IMR-90 (cell line): Measurements from ENCODE around the gene PPM1H. TPM values are rescaled to one million over a fixed set of nuclear protein-coding genes. Genes with fewer than 3 reads are reported as not detected.

Experiments used
- ATAC-seq: fragments of 200-7000 bp; cut with Tn5 transposase; 2 replicates; pipeline ENCODE4 v1.9.1; 2020; ENCODE audit warnings: low read depth, mild to moderate bottlenecking, moderate library complexity
- BruUV-seq: library from RNA; stranded (reverse); fragments of 400-500 nt; replicated peaks from 2 replicates; lab custom pipeline; 2021; lab: Mats Ljungman, UMichigan
- CTCF ChIA-PET: fragments of 300-600 bp; formaldehyde crosslinking; extraction: SDS; loops from one replicate; lab custom pipeline; 2021; ENCODE audit warnings: antibody characterized with exemption; lab: Yijun Ruan, JAX
- POLR2A ChIA-PET: fragments of 300-600 bp; sonication (Branson Sonifier 250); formaldehyde crosslinking; loops from one replicate; lab custom pipeline; 2022; ENCODE audit warnings: antibody characterized with exemption; ENCODE audit not compliant: unreplicated experiment; lab: Charles Lee
- DNase-seq: peaks from one replicate; pipeline ENCODE4 v3.0.0; 2013
- H2AFZ ChIP-seq: replicated peaks from 2 replicates; pipeline ENCODE3; 2013; ENCODE audit warnings: low read length, mild to moderate bottlenecking; ENCODE audit not compliant: poor library complexity
- H2AK5ac ChIP-seq: 2 replicates; pipeline ENCODE4 v1.6.1; 2013; ENCODE audit warnings: low read depth, low read length, inconsistent platforms
- H2AK9ac ChIP-seq: replicated peaks from 2 replicates; pipeline ENCODE3; 2013; ENCODE audit warnings: mild to moderate bottlenecking, low read depth, low read length, moderate library complexity; ENCODE audit not compliant: poor library complexity
- H2BK120ac ChIP-seq: 2 replicates; pipeline ENCODE4 v1.6.1; 2013; ENCODE audit warnings: low read depth, low read length, inconsistent platforms
- H2BK15ac ChIP-seq: 3 replicates; pipeline ENCODE4 v1.6.1; 2013; ENCODE audit warnings: low read depth, low read length, inconsistent platforms
- H2BK20ac ChIP-seq: 2 replicates; pipeline ENCODE4 v1.6.1; 2013; ENCODE audit warnings: low read depth, mild to moderate bottlenecking, inconsistent platforms, low read length, moderate library complexity
- H2BK5ac ChIP-seq: 2 replicates; pipeline ENCODE4 v1.6.1; 2013; ENCODE audit warnings: mild to moderate bottlenecking, low read depth, low read length, inconsistent platforms; ENCODE audit not compliant: poor library complexity, severe bottlenecking
- H3K14ac ChIP-seq: replicated peaks from 2 replicates; pipeline ENCODE4 v1.6.1; 2013; ENCODE audit warnings: low read depth, low read length, inconsistent platforms
- H3K18ac ChIP-seq: 2 replicates; pipeline ENCODE4 v1.6.1; 2013; ENCODE audit warnings: low read depth, low read length, control low read depth
- H3K23ac ChIP-seq: 2 replicates; pipeline ENCODE4 v1.6.1; 2013; ENCODE audit warnings: low read depth, low read length, inconsistent platforms
- H3K27ac ChIP-seq: 2 replicates; pipeline ENCODE4 v1.5.1; 2013; ENCODE audit warnings: mild to moderate bottlenecking, control low read depth, low read length; ENCODE audit not compliant: insufficient read depth
- H3K27me3 ChIP-seq: 2 replicates; pipeline ENCODE4 v1.6.1; 2013; ENCODE audit warnings: low read length; ENCODE audit not compliant: control insufficient read depth, insufficient read depth
- H3K36me3 ChIP-seq: 2 replicates; pipeline ENCODE4 v1.6.1; 2013; ENCODE audit warnings: low read length, mixed read lengths; ENCODE audit not compliant: control insufficient read depth, insufficient read depth
- H3K4ac ChIP-seq: 2 replicates; pipeline ENCODE4 v1.6.1; 2013; ENCODE audit warnings: low read depth, low read length, inconsistent platforms
- H3K4me1 ChIP-seq: 2 replicates; pipeline ENCODE4 v1.6.1; 2013; ENCODE audit warnings: low read length, mixed read lengths; ENCODE audit not compliant: control insufficient read depth, insufficient read depth
- H3K4me2 ChIP-seq: 2 replicates; pipeline ENCODE4 v1.6.1; 2013; ENCODE audit warnings: low read depth, mild to moderate bottlenecking, control low read depth, low read length, moderate library complexity
- H3K4me3 ChIP-seq: 2 replicates; pipeline ENCODE4 v1.5.1; 2013; ENCODE audit warnings: low read depth, mild to moderate bottlenecking, control low read depth, low read length, moderate library complexity; ENCODE audit not compliant: insufficient read depth
- H3K56ac ChIP-seq: 2 replicates; pipeline ENCODE4 v1.6.1; 2013; ENCODE audit warnings: low read length, inconsistent platforms; ENCODE audit not compliant: insufficient read depth; ENCODE audit errors: extremely low read depth
- H3K79me1 ChIP-seq, 2 experiments: 2 replicates each; pipeline ENCODE4 v1.6.1; 2013; ENCODE audit warnings: low read length in 2 of 2, inconsistent platforms in 1 of 2, low read depth in 1 of 2
- H3K9ac ChIP-seq: 2 replicates; pipeline ENCODE4 v1.6.1; 2013; ENCODE audit warnings: low read depth, low read length, control low read depth
- H3K9me1 ChIP-seq: 2 replicates; pipeline ENCODE4 v1.6.1; 2013; ENCODE audit warnings: low read length, inconsistent platforms; ENCODE audit not compliant: insufficient read depth
- H3K9me3 ChIP-seq: 2 replicates; pipeline ENCODE4 v1.6.1; 2013; ENCODE audit warnings: low read length; ENCODE audit not compliant: control insufficient read depth, insufficient read depth
- H4K20me1 ChIP-seq: 2 replicates; pipeline ENCODE4 v1.6.1; 2013; ENCODE audit warnings: low read length, inconsistent platforms; ENCODE audit not compliant: insufficient read depth
- H4K5ac ChIP-seq: 2 replicates; pipeline ENCODE4 v1.6.1; 2013; ENCODE audit warnings: mild to moderate bottlenecking, low read depth, low read length, control low read depth
- H4K8ac ChIP-seq, 2 experiments: 2 replicates each; pipeline ENCODE4 v1.6.1; 2013; ENCODE audit warnings: low read depth in 2 of 2, low read length in 2 of 2, control low read depth in 1 of 2, inconsistent platforms in 1 of 2
- H4K91ac ChIP-seq: 2 replicates; pipeline ENCODE4 v1.6.1; 2013; ENCODE audit warnings: low read depth, low read length, inconsistent platforms; ENCODE audit not compliant: insufficient read depth
- BHLHE40 ChIP-seq: fragments of 150-350 bp; IDR thresholded peaks from 2 replicates; pipeline ENCODE4 v1.6.1; 2016; ENCODE audit warnings: mild to moderate bottlenecking, low read depth, low read length
- CEBPB ChIP-seq: IDR thresholded peaks from 2 replicates; pipeline ENCODE4 v1.6.1; 2012; ENCODE audit warnings: low read depth, low read length, improper control_type of control experiment
- CHD1 ChIP-seq: IDR thresholded peaks from 2 replicates; pipeline ENCODE4 v1.6.1; 2012; ENCODE audit warnings: low read depth, low read length, improper control_type of control experiment
- MAZ ChIP-seq: IDR thresholded peaks from 2 replicates; pipeline ENCODE4 v1.6.1; 2012; ENCODE audit warnings: low read depth, mild to moderate bottlenecking, low read length, improper control_type of control experiment, moderate library complexity, borderline replicate concordance
- NFE2L2 ChIP-seq: fragments of 150-350 bp; IDR thresholded peaks from 2 replicates; pipeline ENCODE4 v1.6.1; 2016; ENCODE audit warnings: low read depth, mild to moderate bottlenecking, low read length
- POLR2A ChIP-seq: IDR thresholded peaks from 2 replicates; pipeline ENCODE4 v1.6.1; 2012; ENCODE audit warnings: mild to moderate bottlenecking, low read depth, low read length
- RCOR1 ChIP-seq: IDR thresholded peaks from 2 replicates; pipeline ENCODE4 v1.6.1; 2012; ENCODE audit warnings: mild to moderate bottlenecking, low read length, improper control_type of control experiment; ENCODE audit not compliant: insufficient replicate concordance
- RFX5 ChIP-seq: IDR thresholded peaks from 2 replicates; pipeline ENCODE4 v1.8.0; 2012; ENCODE audit warnings: low read depth, mild to moderate bottlenecking, low read length, moderate library complexity
- SMC3 ChIP-seq: fragments of 150-350 bp; IDR thresholded peaks from 2 replicates; pipeline ENCODE4 v1.6.1; 2016; ENCODE audit warnings: low read depth, mild to moderate bottlenecking, antibody characterized with exemption, low read length, moderate library complexity
- WGBS, 2 experiments: methylation state at CpG; one replicate each; pipeline versions ENCODE4 v1.1.5 to v1.1.7; 2013; ENCODE audit warnings: missing lambda C conversion rate in 2 of 2; ENCODE audit not compliant: insufficient read length in 1 of 2; ENCODE audit errors: extremely low coverage in 2 of 2; 5-methylcytosine and 5-hydroxymethylcytosine counted together
- dilution Hi-C: fragments of 300-500 bp; cut with HindIII; formaldehyde crosslinking; loops from one replicate; pipeline ENCODE4 v1.14.3; 2018; ENCODE audit warnings: low sequenced_read_pairs; ENCODE audit not compliant: unreplicated experiment
- in situ Hi-C: fragments of 300-500 bp; cut with MboI; formaldehyde crosslinking; loops from 3 replicates; pipeline ENCODE4 v1.14.3; 2019; ENCODE audit warnings: low sequenced_read_pairs, inconsistent platforms, mixed read lengths
- intact Hi-C: fragments of 100-400 bp; cut with micrococcal nuclease; formaldehyde crosslinking; loops from 2 replicates; pipeline ENCODE4 v1.10.0; 2022
- polyA plus RNA-seq, 3 experiments: library from polyadenylated mRNA; depleted of rRNA; stranded (reverse); fragments of >200 nt; gene quantifications; 2 replicates each; pipeline ENCODE4 v1.2.3, GENCODE V29; 2012; ENCODE audit warnings: low replicate concordance in 1 of 3
- total RNA-seq: library from RNA; depleted of rRNA; stranded (reverse); fragments of >200 nt; gene quantifications from 2 replicates; pipeline ENCODE4 v1.2.3, GENCODE V29; 2012
- TF ChIP-seq, protein P1 (sequence below): fragments of 150-350 bp; IDR thresholded peaks from 2 replicates; pipeline ENCODE4 v1.6.1; 2017; ENCODE audit warnings: mild to moderate bottlenecking, antibody characterized with exemption, low read length, low read depth

The PPM1H gene
- total and polyA plus RNA-seq, 2 of the 4 experiments (the other 2 are of a cell fraction) = 0.14 to 0.18 TPM

GRCh38 chr12:62784576-62784975, 150.4 kb downstream of the PPM1H start:
- Histone ChIP-seq H3K23ac (no peak overlapping the region), H3K4me2 (no peak overlapping the region), H3K27me3 (no peaks in the 10 kb centered on the region), H3K56ac (no peak overlapping the region), H2BK5ac (no peak overlapping the region), H2BK120ac (no peak overlapping the region), H3K18ac (no peak overlapping the region), H3K9me3 (no peaks in the 10 kb centered on the region), H3K9me1 (peaks cover 10% of the 10 kb centered on the region; the same call in 1 of the 2 replicates), H2AFZ (no peak overlapping the region), H3K4me3 (no peak overlapping the region), H4K8ac (no peak overlapping the region), H4K91ac (no peak overlapping the region), H2AK9ac (no peak overlapping the region), H2AK5ac (no peak overlapping the region), H3K4me1 (peaks cover 7% of the 10 kb centered on the region), H3K79me1 (no peaks in the 10 kb centered on the region), H3K4ac (no peak overlapping the region), H3K27ac (no peak overlapping the region), H3K36me3 (no peaks in the 10 kb centered on the region), H3K14ac (no peak overlapping the region), H3K9ac (no peak overlapping the region), H4K5ac (no peak overlapping the region), H2BK20ac (no peak overlapping the region), H2BK15ac (no peak overlapping the region), H4K20me1 (no peaks in the 10 kb centered on the region)
- intact Hi-C loops = no loop called here
- CTCF ChIA-PET = interaction anchor here (0.6 to 1.6 kb wide), 4 partner anchors 9 to 464 kb away, joined by 3 to 6 read pairs (median 4); no protein-coding TSS in a partner anchor
- no TSS peak for BruUV-seq
- in situ Hi-C loops = no loop called here
- ATAC-seq = no peak
- dilution Hi-C loops = loop anchor here (25.0 kb wide), 1 partner anchor 197 kb away; no protein-coding TSS in a partner anchor
- no peak for DNase-seq
- no peak for TF ChIP-seq SMC3
- no peak for TF ChIP-seq BHLHE40
- no peak for TF ChIP-seq RCOR1
- TF ChIP-seq MAZ = no peak
- TF ChIP-seq RFX5 = no peak
- TF ChIP-seq, protein P1, sequence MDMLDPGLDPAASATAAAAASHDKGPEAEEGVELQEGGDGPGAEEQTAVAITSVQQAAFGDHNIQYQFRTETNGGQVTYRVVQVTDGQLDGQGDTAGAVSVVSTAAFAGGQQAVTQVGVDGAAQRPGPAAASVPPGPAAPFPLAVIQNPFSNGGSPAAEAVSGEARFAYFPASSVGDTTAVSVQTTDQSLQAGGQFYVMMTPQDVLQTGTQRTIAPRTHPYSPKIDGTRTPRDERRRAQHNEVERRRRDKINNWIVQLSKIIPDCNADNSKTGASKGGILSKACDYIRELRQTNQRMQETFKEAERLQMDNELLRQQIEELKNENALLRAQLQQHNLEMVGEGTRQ = no peak
- no peak for TF ChIP-seq CHD1
- TF ChIP-seq POLR2A = no peak
- TF ChIP-seq NFE2L2 = no peak
- no peak for TF ChIP-seq CEBPB
- no CpG with 5 or more reads among the region's 4 CpGs for WGBS, 2 experiments
- POLR2A ChIA-PET = interaction anchor here (0.7 kb wide), 2 partner anchors 79 to 1075 kb away, joined by 4 to 6 read pairs; no protein-coding TSS in a partner anchor
